Measurements from ENCODE around the gene LIPG.

DNA sequence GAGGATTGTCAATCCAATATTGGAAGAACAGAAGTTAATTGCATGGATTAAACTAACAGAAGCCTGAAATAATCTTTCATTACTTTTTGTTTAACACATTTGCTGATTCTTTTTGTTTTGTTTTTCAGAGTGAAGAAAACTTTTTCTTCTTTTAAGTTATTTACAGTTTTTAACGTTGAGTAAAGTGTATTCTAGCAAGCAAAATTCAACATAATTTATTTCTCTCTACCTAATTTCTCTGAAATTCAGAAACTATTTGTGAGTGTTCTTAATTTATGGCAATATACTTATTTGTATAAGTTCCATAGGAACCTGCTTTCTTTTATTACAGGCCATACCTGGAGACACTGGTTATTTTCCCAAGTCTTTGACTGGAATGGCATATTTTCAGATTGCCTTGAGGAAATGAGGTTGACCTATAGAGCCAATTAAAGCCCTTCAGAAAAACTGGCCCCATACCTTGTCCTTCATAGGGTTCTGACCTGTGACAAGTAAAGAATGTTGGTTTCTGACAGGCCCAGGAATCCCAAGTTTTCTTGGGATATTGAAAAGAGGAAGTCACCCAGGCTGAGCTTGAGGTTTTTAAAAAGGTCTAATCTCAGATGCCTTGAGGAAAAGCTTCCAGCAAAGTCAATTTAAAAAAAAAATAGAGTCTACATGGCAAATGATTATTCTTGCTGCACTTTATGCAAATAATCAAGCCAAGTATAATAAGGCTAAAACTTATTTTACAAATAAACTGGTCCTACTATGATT lies 26.8 kb upstream of the LIPG start:
- TF ChIP-seq, protein P1, sequence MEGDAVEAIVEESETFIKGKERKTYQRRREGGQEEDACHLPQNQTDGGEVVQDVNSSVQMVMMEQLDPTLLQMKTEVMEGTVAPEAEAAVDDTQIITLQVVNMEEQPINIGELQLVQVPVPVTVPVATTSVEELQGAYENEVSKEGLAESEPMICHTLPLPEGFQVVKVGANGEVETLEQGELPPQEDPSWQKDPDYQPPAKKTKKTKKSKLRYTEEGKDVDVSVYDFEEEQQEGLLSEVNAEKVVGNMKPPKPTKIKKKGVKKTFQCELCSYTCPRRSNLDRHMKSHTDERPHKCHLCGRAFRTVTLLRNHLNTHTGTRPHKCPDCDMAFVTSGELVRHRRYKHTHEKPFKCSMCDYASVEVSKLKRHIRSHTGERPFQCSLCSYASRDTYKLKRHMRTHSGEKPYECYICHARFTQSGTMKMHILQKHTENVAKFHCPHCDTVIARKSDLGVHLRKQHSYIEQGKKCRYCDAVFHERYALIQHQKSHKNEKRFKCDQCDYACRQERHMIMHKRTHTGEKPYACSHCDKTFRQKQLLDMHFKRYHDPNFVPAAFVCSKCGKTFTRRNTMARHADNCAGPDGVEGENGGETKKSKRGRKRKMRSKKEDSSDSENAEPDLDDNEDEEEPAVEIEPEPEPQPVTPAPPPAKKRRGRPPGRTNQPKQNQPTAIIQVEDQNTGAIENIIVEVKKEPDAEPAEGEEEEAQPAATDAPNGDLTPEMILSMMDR (conservative IDR thresholded peaks at IDR 0.05; ENCODE audit: low read length): no peak
- no peak for TF ChIP-seq EZH2phosphoT487 (IDR thresholded peaks at IDR 0.05; ENCODE audit: borderline replicate concordance, low read depth, low read length)
